Measurements from ENCODE around the gene TMEM51. TPM values are rescaled to one million over a fixed set of nuclear protein-coding genes. Genes with fewer than 3 reads are reported as not detected.

Gene TMEM51
- total and polyA plus RNA-seq, 10 of the 15 experiments (the other 5 are each of a cell fraction or from before 2014, with no cell fraction given): 0.55 to 4.8 (median 3.1) TPM

- TF ChIP-seq KDM1A (IDR thresholded peaks at IDR 0.05; ENCODE audit: borderline replicate concordance) (no peak), RB1 (IDR thresholded peaks at IDR 0.05; ENCODE audit: borderline replicate concordance) (no peak), IKZF1 (conservative IDR thresholded peaks at IDR 0.05) (peak; percentile 33; the same call in 1 of the 2 replicates), NR2C1 (IDR thresholded peaks at IDR 0.05) (0 out of 2 replicates have a peak, but pooled peaks have one; percentile 44), CBFB (IDR thresholded peaks at IDR 0.05; ENCODE audit: low read depth) (no peak), FOXK2 (IDR thresholded peaks at IDR 0.05) (no peak), ZNF274 (IDR thresholded peaks at IDR 0.05; ENCODE audit: insufficient read depth, insufficient read length) (no peak), PRDM15 (CRISPR knock-in tag; IDR thresholded peaks at IDR 0.05) (no peak), IKZF2 (IDR thresholded peaks at IDR 0.05) (peak; percentile 14 to 40; a peak in 1 of 4 replicates), POU2F2 (IDR thresholded peaks at IDR 0.05; ENCODE audit: borderline replicate concordance, low read depth, low read length) (peak; percentile 58; the same call in 1 of the 3 replicates), ZNF24 (IDR thresholded peaks at IDR 0.05) (no peak)
These were observed 65.0 kb downstream of the TMEM51 start (continued) for GRCh38 chr1:15218287-15219279.

Data from GM12878 (cell line).